ENCODE measurements around the gene CFB.

CFB gene

DNA sequence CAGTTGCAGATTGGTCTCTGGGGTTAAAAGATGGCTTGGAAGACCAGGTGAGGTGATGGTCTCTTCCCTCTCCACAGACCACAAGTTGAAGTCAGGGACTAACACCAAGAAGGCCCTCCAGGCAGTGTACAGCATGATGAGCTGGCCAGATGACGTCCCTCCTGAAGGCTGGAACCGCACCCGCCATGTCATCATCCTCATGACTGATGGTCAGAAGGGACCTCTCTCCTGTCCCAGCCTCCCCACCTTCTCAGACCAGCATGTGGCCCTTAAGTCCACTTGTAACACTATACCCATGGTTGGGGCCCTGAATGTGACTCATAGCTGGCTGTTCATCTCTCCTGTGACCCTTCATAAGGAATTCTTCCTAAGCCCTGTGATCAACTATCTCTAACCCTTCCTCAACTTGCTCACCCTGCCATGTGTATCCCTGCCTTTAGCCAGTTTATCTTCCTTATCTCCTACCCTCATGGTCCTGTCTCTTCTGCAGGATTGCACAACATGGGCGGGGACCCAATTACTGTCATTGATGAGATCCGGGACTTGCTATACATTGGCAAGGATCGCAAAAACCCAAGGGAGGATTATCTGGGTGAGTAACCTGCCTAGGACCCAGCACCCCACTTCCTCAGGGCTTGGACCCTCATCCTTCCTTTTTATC is 3.0 kb downstream of the CFB start:
- no peak for DNase-seq (ENCODE audit: low spot score)

DNA sequence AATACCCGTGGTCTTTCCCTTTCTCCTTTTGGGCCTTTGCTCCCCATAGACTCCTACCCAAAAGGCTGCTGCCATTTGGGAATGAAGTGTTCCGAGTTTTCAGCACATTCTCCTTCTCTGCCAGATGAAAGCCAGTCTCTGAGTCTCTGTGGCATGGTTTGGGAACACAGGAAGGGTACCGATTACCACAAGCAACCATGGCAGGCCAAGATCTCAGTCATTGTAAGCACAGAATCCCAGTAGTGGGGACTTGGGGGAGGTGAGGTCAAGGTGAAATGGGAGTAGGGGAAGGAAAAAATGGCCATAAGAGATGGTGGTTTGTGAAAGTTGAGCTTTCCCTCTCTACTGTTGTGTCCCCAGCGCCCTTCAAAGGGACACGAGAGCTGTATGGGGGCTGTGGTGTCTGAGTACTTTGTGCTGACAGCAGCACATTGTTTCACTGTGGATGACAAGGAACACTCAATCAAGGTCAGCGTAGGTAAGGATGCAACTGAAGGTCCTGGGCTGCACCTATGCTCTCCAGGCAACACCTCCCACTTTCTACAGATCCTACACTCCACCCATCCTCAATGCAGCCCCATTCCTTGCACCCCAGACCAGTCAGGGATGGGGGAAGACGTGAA is 4.1 kb downstream of the CFB start:
- no peak for DNase-seq (ENCODE audit: low spot score)

DNA sequence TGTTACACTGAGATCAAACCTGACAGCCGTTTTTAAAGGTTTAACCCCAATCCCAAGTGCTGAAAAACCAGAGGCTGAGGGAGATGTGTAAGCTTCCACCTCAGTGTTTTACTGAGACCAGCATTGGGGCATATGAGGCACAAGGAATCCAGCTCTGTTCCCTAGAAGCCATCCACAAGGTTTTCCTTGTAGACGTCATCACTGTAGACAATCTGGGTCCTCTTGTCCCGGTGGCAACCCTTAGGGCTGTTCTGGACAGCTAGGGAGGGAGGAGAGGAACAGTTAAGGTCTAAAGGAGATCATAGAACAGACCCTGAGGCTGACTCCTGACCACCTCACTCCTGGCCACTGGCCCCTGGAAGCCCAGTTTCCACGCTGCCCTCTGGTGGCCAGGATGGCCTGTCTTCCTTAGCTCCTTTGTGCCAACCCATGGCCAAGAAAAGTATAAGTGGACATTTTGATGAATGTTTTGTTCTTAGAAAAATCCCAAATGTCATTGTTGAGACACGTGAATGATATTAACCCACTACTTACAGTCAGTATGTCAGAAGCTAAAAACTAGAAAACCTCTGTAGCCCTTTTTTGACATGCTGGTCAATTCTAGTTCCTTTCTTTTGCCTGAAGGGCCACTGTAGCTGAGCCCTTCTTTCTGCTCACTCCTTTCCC is 6.4 kb downstream of the CFB start:
- no peak for DNase-seq (ENCODE audit: low spot score)

DNA sequence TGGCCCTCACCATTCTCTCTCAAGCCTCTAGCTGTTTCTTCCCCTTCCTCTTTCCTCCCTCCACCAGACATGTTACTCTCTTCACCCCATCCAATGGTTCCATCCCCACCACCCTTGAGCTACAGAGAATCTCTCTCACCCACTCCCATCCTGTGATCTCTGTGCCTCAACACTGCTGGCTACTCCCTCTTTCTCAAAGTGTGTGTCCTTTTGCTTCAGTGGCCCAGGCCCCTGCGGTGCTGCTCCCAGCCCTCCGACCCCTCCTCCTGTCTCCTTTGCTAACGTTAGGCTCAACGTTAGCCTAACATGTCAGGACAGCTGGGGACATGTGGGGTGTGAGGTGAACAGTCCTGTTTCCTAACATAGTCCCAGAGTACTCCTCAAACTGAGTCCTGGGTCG is 7.0 kb downstream of the CFB start:
- DNase-seq (ENCODE audit: low spot score), result no peak

GRCh38 chr6:31954511-31954910 is 8.6 kb downstream of the CFB start:
- DNase-seq (ENCODE audit: low spot score), result no peak

DNA sequence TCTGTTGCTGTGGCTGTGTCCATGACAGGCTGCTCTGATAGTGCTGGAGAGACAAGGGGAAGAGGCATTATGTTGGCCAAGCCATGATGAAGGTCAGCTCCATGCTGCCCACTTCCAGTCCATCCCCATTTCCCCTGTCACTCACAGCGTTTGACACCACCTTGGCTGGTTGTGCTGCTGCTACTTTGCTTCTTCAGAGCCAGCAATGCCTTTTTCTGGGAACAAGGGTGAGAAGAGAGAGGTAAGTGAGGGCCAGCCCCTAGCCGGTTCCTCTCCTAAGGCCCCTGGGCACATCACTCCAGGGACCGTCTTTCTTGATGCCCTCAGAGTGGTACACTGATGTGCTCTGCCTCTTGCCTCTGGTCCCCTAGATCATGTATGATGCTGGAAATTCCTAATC is 10.9 kb downstream of the CFB start:
- DNase-seq (ENCODE audit: low spot score), result no peak

DNA sequence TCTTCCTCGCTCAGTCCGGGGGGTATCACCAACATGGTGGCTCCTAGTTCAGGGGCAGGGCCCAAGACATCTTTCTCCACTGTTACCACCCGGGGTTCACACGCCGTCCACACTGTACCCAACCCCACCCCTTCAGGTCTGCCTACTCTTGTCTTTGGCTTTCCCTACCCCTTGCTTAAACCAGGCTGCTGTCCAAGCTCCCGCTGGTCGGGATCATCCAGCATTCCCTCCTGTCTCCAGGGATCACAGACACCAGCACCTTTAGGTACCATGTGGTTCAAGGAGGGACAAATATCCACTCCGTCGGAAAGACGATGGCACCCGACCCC is 12.5 kb downstream of the CFB start:
- no peak for DNase-seq (ENCODE audit: low spot score)

- peak; percentile 99 for DNase-seq (ENCODE audit: low spot score)
Observed at GRCh38 chr6:31958741-31959739, 13.1 kb downstream of the CFB start, which contains the start of the genes NELFE and SKIC2. TSS of gene NELFE (minus strand) at chr6:31958971. CDS start at chr6:31958446, 525 bp downstream. TSS of gene SKIC2 (plus strand) at chr6:31959175. CDS start at chr6:31959193, 18 bp downstream.

DNA sequence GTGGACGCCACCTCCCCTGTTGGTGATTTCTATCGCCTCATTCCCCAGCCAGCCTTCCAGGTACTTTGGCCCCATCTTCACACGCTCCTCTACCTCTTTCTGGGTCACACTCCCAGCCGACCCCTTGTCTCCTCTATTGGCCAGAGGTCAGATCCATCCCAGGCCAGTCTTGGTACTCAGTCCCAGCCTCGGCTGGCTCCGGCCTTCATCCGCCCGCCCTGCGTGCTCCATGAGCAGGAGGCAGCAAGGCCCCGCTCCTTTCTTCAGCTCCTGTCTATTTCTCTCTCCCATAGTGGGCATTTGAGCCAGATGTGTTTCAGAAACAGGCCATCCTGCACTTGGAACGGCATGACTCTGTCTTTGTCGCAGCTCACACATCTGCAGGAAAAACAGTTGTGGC is 15.7 kb downstream of the CFB start:
- no peak for DNase-seq (ENCODE audit: low spot score)

GRCh38 chr6:31963921-31964320 is 18.0 kb downstream of the CFB start:
- DNase-seq (ENCODE audit: low spot score), result no peak

GRCh38 chr6:31965700-31966099 is 19.8 kb downstream of the CFB start:
- DNase-seq (ENCODE audit: low spot score), result no peak

DNA sequence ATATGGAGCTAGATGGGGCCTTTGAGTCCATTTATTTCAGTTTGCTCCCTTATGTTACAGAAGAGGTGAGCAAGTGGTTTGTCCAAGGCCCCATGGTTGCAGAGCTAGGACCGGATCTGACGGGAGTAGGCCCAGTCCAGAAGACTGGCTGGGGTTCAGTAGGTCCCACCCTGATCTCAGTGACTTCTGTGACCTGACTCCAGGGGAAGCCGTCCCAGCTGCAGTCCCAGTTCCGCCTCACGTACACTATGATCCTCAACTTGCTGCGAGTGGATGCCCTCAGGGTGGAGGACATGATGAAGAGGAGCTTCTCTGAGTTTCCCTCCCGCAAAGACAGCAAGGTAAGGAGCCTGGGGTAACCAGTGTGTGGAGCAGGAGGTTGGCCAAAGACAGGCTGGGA is 20.6 kb downstream of the CFB start:
- no peak for DNase-seq (ENCODE audit: low spot score)

GRCh38 chr6:31966997-31967925 is 21.4 kb downstream of the CFB start:
- no peak for DNase-seq (ENCODE audit: low spot score)

DNA sequence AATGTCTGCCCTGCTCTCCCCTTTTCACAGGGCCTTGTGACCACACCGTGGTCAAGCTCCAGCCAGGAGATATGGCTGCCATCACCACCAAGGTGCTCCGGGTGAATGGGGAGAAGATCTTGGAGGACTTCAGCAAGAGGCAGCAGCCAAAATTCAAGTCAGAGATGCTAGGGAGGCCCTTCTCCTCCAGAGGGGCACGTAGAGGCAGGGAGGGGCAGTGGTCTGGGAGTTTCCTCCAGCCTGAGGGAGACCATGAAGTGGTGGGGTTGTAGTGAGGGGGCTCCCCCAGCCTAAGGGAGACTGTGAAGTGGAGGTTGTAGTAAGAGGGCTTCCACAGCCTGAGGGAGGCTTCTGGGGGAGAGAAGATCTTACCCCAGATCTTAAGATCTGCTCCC is 22.0 kb downstream of the CFB start:
- no peak for DNase-seq (ENCODE audit: low spot score)

- no peak for DNase-seq (ENCODE audit: low spot score)
Observed at GRCh38 chr6:31968326-31968725, 22.4 kb downstream of the CFB start.

GRCh38 chr6:31968791-31969711 is 23.2 kb downstream of the CFB start:
- no peak for DNase-seq (ENCODE audit: low spot score)

DNA sequence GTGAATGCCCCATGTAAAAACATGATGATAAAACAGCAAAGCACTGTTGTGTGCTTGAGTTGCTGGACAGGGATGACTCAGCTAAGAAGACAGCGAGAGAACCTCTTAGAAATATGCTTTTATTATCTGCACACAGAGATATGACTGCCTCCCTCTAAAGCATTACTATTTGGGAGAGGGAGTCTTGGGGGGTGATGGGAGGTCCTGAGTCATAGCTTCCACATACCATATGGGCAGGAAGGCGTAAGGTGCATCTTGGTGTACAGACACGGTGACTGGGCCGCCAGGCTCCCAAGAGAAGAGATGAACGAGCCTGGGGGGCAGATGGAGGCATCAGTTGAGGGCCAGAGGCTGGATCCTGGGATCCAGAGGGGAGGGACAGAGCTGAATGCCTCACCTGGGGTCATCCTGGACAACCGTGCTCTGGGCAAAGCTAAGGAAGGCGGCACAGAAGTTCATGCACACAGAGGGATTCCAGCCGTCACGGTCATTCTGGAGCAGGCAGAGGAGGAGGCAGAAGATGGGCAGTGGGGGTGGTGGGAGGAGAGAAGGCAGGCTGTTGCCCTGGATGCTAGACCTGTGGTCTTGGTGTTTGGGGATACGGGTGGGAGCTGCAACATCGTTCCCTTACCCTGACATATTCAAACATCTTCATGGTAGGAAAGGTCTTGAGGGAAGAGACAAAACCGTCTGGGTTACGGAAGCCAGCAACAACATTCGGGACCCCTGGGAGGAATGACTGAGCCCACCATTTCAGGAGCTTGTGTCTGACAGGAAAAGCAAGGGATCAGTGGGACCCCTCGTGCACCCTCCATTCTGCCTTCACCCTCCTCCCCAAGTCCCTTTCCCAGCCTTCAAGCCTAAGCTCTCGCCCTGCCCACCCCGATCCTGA is 24.1 kb downstream of the CFB start:
- no peak for DNase-seq (ENCODE audit: low spot score)

DNA sequence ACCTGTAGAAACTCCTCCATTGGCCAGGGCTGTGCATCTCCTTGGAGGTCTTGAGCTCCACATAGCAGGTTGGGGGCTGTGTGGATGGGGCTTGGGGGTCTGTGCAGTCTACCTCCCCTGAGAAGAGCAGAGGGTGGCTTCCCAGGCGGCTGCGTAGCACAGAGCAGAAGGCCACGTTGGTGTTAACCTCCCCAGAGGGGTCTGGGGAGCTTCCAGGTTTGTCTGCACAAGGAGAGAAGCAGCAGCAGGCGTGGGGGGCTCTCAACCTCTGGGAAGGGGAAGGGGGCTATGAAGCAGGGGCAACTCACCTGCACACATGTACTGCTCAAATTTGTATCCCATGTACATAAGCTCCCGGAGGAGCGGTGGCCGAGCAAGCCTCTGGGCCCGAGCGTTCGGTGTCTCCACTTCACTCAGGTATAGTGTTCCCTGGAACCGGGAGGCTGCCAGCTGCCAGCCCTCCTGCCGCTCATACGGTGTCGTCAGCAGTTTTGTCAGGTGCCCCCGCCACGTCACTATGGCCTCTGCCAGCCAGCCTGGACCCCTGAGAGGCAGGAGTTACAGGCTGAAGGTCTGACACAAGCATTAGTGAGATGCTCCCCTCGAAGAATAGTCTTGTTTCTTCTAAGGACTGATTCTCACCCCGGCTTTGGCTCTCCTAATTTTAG is 24.8 kb downstream of the CFB start:
- no peak for DNase-seq (ENCODE audit: low spot score)

Measured in left forelimb (tissue), 1 donor.